SIG-M5 treated with dmso at 0.1 percent for 504 hours (cell line): ENCODE measurements around the gene SACM1L.
"Not testable (repeated sequence)": the region's sequence is repeated elsewhere in the genome, so short reads cannot be mapped to it uniquely, and the experiment has no call there.

ENCODE experiments used
- DNase-seq: peaks from one replicate; lab custom pipeline; 2025; ENCODE audit not compliant: unreplicated experiment; lab: John Stamatoyannopoulos, UW

The SACM1L gene

DNA sequence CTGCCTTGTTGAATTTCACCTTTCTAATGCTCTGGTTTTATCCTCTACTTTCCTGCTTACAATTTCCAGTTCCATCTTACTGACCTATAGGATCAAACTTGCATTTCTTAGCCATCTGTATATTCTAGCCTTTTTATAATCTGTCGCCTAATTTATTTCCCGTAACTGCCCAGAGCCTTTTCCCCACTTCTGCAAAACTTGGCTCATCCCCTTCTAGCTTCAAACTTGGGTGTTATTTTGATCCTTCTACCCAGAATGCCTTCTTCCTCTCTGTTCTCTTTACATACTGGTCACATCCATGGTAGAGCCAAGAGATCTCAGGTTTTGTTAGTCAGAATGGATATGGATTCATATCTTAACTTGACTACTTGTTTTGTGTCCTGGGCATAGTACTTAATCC, 2.6 kb downstream of the SACM1L start:
- DNase-seq: peak; percentile 57

DNA sequence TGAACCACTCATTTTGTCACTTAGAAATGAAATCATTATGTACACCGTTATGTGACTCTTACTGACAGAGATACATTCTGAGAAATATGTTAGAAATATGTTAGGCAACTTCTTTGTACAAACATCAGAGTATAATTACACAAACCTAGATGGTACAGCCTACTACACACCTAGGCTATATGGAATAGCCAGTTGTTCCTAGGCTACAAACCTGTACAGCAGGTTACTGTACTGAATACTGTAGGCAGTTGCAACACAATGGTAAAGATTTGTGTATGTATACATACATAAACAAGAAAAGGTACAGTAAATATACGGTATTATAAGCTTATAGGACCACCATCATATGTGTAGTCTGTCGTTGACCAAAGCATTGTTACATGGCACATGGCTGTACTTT, 3.7 kb downstream of the SACM1L start:
- no peak for DNase-seq

- no peak for DNase-seq
Observed at GRCh38 chr3:45693941-45694521, 4.8 kb downstream of the SACM1L start.

- not testable (repeated sequence) for DNase-seq
Observed at GRCh38 chr3:45695166-45695565, 6.0 kb downstream of the SACM1L start.

DNA sequence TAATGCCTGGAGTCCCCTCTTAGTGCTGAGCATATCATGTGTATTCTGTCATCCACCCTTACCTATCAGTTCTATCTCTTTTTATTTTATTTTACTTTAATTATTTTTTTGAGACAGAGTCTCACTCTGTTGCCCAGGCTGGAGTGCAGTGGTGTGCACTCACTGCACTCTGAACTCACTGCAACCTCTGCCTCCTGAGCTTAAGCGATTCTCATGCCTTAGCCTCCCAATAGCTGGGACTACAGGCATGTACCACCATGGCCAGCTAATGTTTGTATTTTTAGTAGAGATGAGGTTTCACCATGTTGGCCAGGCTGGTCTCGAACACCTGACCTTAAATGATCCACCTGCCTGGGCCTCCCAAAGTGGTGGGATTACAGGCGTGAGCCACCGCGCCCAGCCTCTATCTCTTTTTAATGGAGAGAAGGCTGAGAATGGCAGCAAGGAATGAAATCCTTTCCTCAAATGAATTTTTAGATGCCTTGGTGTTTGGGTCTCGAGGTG, 11.4 kb downstream of the SACM1L start:
- DNase-seq: no peak

- DNase-seq: no peak
Observed at GRCh38 chr3:45701172-45701867, 12.1 kb downstream of the SACM1L start.

- DNase-seq: no peak
Observed at GRCh38 chr3:45704301-45704943, 15.2 kb downstream of the SACM1L start.

GRCh38 chr3:45705839-45706808, 16.9 kb downstream of the SACM1L start:
- DNase-seq: no peak

DNA sequence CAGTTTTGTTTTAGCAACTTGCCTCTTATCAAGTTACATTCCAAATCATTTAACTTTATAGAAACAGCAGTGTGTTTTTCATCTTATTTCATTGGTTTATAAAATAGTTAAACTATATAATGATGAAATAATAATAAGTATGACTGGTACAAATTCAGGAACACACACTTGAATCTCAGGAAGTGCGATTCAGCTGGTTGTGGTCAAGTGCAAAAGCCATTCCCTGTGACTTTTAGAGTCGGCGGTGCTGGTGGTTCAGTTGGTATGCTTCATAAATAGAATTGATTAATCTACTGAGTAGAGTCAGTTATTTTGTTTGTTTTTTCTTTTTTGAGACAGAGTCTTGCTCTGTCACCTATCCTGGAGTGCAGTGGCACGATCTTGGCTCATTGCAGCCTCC, 22.7 kb downstream of the SACM1L start:
- no peak for DNase-seq

DNA sequence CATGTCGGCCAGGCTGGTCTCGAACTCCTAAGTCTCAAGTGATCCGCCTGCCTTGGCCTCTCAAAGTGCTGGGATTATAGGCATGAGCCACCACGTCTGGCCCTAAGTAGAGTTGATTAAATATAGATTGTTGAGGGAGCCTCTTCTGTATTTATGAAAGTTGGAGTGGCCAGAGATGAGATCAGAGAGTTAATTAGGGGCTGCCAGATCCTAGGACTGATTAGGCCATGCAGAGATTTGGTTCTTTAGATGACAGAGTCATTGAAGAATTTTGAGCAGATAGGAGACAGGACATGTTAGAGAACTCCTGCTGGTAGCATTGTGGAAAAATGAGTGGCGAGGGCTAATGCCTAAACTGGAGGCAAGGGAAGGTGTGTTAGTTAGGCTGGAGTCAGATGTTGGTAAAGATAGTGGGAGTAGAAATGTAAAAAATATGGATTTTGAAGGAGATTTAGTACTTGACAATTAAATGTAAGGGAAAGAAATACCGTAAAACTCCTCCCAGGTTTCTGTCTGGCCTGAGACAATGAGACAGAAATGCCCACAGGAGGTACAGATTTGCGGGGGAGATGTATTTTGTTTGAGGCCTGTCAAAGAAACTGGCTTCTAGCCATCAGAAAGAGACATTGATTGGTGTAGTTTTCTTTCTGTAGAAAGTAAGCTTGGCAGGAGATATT, 23.4 kb downstream of the SACM1L start:
- no peak for DNase-seq

DNA sequence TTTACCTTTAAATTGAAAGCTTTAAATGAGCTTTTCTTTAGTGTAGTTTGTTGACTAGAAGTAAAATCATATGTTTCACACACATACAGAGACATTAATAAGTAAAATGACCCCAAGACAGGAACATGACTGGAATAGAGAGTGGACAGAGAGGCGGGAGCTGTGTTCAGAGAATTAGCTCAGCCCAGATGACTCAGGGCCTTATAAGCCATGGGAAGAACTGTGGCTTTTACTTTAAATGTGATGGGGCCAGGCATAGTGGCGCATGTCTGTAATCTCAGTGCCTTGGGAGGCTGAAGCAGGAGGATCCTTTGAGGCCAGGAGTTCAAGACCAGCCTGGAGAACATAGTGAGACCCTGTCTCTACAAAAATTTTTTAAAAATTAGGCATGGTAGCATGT, 26.7 kb downstream of the SACM1L start:
- DNase-seq: no peak

DNA sequence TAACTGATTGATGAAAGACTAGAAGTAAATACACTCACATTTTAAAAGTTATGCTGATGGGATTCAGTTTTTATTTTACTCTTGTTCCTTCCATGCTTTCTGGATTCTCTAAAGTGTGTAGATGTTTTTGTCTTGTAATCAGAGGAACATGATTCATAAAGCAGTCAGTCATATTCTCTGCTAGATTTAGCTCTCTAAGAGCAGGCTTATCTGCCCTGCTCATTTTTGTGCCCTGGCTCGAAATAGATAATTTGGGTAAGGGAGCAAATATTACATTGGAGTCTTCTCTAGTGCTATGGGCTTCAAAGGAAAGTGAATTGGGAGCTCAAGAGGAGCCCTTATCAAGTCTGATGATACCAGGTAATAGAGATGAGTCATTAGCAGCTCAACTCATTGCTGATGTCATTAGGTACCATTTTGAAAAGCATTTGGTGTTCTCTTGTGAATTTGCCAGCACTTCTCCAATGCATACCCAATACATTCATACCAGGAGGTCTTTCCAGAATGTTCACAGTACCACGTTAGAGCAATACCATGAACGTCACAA, 27.7 kb downstream of the SACM1L start:
- no peak for DNase-seq

DNA sequence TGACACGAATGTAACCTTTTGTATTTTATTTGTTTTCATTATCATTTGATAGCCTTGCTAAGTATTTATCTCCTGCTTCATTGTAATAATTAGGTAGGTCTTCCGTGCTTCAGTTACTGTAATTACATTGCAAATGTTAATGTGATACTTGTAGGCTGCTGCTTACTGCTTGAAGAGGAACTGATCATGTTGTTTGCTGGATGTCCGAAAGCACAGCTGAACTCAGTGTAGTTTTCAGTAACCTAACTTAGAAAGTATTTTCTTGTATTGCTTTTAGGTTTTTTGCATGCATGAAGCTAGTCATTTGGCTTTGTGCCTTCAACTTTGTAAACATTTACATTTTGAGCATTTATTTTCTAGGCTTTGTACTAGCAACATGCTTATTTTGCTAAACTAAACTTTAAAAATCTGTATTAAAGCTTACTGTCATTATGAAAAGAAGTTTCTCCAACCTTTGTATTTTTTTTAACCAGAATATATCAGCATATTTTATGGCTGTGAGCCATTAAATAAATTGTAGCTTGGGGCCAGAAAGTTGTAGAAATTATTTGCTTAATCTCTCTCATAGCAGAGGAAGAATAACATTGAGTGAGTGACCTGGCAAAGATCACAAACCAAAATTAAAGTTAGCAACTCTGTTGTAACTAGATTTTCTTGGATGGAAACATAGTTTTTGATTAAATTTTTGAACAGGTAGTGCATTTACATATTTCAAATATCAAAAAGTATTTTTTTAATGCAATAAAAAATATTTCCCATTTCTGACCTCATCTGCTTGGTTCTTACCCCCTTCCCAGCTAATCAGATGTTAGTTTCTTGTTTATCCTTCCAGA, 30.7 kb downstream of the SACM1L start:
- no peak for DNase-seq

DNA sequence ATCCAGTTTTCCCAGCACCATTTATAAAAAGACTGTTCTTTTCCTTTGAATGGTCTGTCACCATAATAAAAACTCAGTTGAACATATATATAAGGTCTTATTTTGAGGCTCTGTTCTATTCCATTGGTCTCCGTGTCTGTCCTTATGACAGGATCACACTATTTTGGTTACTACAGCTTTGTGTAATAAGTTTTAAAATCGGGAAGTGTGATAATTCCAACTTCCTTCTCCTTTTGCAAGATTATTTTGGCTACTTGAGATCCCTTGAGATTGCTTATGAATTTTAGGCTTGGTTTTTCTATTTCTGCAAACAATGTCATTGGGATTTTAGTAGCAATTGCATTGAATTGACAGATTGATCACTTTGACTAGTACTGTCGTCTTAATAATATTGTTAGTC, 35.7 kb downstream of the SACM1L start:
- peak; percentile 23 for DNase-seq

DNA sequence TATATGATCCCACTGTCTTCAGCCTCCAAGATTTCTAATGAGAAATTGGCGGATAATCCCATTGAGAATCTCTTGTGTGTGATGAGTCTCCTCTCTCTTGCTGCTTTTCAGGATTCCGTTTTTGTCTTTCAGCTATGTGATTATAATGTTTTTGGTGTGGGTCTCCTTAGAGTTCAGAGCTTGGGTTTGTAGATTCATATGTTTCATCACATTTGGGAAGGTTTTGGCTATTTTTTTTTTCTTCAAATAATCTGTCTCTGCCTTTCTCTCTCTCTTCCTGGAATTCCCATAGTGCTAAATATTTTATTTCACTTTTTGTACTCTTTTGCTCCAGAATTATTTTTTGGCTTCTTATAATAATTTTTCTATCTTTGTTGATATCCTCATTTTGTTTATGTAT, 40.4 kb downstream of the SACM1L start:
- DNase-seq: no peak

- no peak for DNase-seq
Observed at GRCh38 chr3:45730409-45731154, 41.4 kb downstream of the SACM1L start.

- no peak for DNase-seq
Observed at GRCh38 chr3:45736707-45737106, 47.5 kb downstream of the SACM1L start.

GRCh38 chr3:45737234-45737633, 48.0 kb downstream of the SACM1L start:
- no peak for DNase-seq

DNA sequence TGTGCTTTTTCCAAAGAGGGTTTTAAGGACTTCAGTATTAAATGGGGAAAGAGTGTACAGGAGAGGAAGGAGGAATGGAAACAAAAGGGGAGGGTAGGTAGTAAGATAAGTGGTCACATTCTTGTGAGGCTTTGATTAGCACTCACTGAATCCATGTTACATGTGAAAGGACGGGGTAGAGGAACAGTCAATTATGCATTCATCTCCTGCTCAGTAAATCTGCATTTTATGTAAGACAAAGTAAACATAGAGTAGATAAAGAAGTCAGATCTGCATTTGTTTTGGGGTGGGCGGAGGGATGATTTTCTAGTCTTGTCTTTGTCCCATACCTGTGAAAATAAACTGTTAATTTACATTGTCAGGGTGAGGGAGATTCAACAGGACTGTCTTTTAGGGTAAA, 50.8 kb downstream of the SACM1L start:
- DNase-seq: no peak
